Ishikawa (cell line): Measurements from ENCODE around the gene GALNTL6.

Experiments used
- CEBPB ChIP-seq: IDR thresholded peaks from 2 replicates; pipeline ENCODE4 v1.6.1; 2012
- CREB1 ChIP-seq: IDR thresholded peaks from 2 replicates; pipeline ENCODE4 v1.6.1; 2012; ENCODE audit warnings: low read depth
- EGR1 ChIP-seq: IDR thresholded peaks from 2 replicates; pipeline ENCODE4 v1.6.1; 2012
- EP300 ChIP-seq: IDR thresholded peaks from 2 replicates; pipeline ENCODE4 v1.6.1; 2012; ENCODE audit warnings: borderline replicate concordance
- FOXM1 ChIP-seq: IDR thresholded peaks from 2 replicates; pipeline ENCODE4 v1.6.1; 2012; ENCODE audit warnings: low read depth, borderline replicate concordance
- MAX ChIP-seq: IDR thresholded peaks from 2 replicates; pipeline ENCODE4 v1.6.1; 2012
- NFIC ChIP-seq: IDR thresholded peaks from 2 replicates; pipeline ENCODE4 v1.6.1; 2012
- RAD21 ChIP-seq: IDR thresholded peaks from 2 replicates; pipeline ENCODE4 v1.6.1; 2012; ENCODE audit warnings: low read depth
- TAF1 ChIP-seq: IDR thresholded peaks from 2 replicates; pipeline ENCODE4 v1.6.1; 2012; ENCODE audit warnings: low read depth, mild to moderate bottlenecking
- TCF12 ChIP-seq: IDR thresholded peaks from 2 replicates; pipeline ENCODE4 v1.6.1; 2012; ENCODE audit warnings: low read depth
- TEAD4 ChIP-seq: IDR thresholded peaks from 2 replicates; pipeline ENCODE4 v1.6.1; 2012
- USF1 ChIP-seq: IDR thresholded peaks from 2 replicates; pipeline ENCODE4 v1.6.1; 2012
- YY1 ChIP-seq: IDR thresholded peaks from 2 replicates; pipeline ENCODE4 v1.6.1; 2012; ENCODE audit warnings: low read depth
- ZBTB7A ChIP-seq: IDR thresholded peaks from 2 replicates; pipeline ENCODE4 v1.6.1; 2012; ENCODE audit warnings: low read depth
- TF ChIP-seq, protein P1 (sequence below): IDR thresholded peaks from 2 replicates; pipeline ENCODE4 v1.6.1; 2012; ENCODE audit warnings: low read depth, mild to moderate bottlenecking

The GALNTL6 gene

GRCh38 chr4:172887959-172888358 lies 1074.8 kb downstream of the GALNTL6 start:
- TF ChIP-seq EP300 (no peak), ZBTB7A (no peak)

DNA sequence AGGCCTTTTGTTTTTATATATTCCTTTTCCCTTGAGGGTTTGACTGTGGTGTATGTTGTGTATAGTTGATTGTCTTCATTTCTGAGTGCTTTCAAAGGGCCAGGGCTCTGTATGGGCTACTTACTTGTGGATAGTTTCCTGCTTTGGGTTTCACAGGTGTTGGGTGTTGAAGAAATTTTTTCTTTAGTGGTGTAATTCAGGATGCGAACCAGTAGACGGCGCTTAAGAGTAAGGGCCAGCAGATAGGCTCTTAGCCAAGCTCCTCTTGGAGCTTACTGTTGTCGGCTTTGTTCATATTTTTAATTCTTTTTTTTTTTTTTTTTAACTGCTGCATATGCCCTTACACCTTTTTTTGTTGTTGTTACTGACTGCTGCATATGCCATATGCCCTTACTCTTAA lies 1079.1 kb downstream of the GALNTL6 start:
- TF ChIP-seq NFIC (no peak), YY1 (no peak), RAD21 (peak; percentile 64), TAF1 (no peak)
- TF ChIP-seq, protein P1, sequence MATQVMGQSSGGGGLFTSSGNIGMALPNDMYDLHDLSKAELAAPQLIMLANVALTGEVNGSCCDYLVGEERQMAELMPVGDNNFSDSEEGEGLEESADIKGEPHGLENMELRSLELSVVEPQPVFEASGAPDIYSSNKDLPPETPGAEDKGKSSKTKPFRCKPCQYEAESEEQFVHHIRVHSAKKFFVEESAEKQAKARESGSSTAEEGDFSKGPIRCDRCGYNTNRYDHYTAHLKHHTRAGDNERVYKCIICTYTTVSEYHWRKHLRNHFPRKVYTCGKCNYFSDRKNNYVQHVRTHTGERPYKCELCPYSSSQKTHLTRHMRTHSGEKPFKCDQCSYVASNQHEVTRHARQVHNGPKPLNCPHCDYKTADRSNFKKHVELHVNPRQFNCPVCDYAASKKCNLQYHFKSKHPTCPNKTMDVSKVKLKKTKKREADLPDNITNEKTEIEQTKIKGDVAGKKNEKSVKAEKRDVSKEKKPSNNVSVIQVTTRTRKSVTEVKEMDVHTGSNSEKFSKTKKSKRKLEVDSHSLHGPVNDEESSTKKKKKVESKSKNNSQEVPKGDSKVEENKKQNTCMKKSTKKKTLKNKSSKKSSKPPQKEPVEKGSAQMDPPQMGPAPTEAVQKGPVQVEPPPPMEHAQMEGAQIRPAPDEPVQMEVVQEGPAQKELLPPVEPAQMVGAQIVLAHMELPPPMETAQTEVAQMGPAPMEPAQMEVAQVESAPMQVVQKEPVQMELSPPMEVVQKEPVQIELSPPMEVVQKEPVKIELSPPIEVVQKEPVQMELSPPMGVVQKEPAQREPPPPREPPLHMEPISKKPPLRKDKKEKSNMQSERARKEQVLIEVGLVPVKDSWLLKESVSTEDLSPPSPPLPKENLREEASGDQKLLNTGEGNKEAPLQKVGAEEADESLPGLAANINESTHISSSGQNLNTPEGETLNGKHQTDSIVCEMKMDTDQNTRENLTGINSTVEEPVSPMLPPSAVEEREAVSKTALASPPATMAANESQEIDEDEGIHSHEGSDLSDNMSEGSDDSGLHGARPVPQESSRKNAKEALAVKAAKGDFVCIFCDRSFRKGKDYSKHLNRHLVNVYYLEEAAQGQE: no peak

- TF ChIP-seq YY1: no peak
- no peak for TF ChIP-seq USF1
- TF ChIP-seq TAF1: no peak
- TF ChIP-seq, protein P1: no peak
- TF ChIP-seq CREB1: no peak
- no peak for TF ChIP-seq NFIC
- TF ChIP-seq FOXM1: no peak
- TF ChIP-seq CEBPB: no peak
- no peak for TF ChIP-seq TEAD4
- no peak for TF ChIP-seq MAX
- no peak for TF ChIP-seq RAD21
- no peak for TF ChIP-seq ZBTB7A
- no peak for TF ChIP-seq EP300
- TF ChIP-seq TCF12: no peak
These were observed 1082.5 kb downstream of the GALNTL6 start for GRCh38 chr4:172895699-172896098.

- TF ChIP-seq, protein P1: no peak
- TF ChIP-seq NFIC (no peak), CREB1 (no peak), ZBTB7A (no peak), MAX (no peak), TEAD4 (no peak), FOXM1 (no peak), EP300 (no peak), TCF12 (no peak), YY1 (no peak), RAD21 (no peak), CEBPB (no peak), TAF1 (no peak), USF1 (no peak), EGR1 (no peak)
These were observed 1083.8 kb downstream of the GALNTL6 start for GRCh38 chr4:172897046-172897445.

DNA sequence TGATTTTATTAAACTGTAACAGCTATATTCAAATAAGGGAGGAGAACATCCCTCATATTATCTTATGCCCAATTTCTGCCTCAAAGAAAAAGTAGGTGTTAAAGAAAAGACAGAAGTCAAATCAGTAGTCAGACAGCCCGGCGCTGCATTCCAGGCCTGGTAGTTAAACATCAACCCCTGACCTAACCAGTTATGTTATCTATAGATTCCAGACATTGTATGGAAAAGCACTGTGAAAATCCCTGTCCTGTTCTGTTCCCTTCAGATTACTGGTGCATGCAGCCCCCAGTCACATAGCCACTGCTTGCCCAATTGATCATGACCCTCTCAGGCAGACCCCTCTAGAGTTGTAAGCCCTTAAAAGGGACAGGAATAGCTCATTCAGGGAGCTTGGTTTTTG lies 1085.5 kb downstream of the GALNTL6 start:
- TF ChIP-seq TEAD4 (no peak), TAF1 (no peak), RAD21 (no peak), FOXM1 (no peak), MAX (no peak), YY1 (no peak), NFIC (no peak), EP300 (no peak), CEBPB (no peak), ZBTB7A (no peak), USF1 (no peak), CREB1 (no peak), TCF12 (no peak), EGR1 (no peak)
- TF ChIP-seq, protein P1: no peak
